ENCODE data around the gene CDH22. TPM values are rescaled to one million over a fixed set of nuclear protein-coding genes. Genes with fewer than 3 reads are reported as not detected.

The CDH22 gene
- total and polyA plus RNA-seq, 10 donors, result not detected

DNA sequence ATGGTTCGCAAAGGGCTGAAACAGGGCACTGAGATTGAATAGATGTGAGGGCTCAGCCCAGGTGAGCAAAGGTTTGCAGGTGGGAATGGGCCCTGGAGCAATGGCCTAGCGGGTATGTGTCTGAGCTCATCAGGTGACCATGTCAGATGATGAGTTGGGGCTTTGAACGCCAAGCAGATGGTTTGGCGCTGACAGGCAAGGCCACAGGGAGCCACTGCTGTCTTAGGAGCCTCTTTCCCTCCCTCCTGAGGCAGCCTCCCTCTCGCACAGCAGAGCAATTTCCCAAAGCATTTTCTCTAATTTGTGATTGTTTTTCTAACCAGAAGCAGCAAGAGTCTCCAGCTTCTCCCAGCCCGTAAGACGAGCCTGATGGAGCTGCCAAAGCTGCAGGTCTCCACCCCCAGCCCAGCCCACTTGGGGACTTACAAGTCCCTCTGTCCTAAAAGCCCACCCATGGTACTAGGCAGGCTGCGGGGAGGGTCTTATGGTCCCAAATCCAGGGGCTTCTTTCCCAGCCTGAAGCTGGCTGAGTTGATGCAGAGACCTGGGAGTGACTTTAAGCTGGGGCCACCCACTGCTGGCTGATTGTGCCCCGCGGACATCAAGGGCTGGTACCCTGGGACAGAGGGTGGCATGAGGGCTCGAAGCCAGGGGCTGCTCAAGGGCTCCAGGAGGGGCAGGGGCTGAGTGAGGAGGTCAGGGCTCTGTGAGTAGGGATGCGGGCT lies 11.6 kb downstream of the CDH22 start:
- H3K9me3 ChIP-seq, result no peaks in the 10 kb centered on the region
- H3K27ac ChIP-seq, result no peak overlapping the region
- H3K36me3 ChIP-seq, result no peaks in the 10 kb centered on the region
- DNase-seq, result peak; percentile 32
- peaks cover 0 to 85% (median 13%) of the 10 kb centered on the region in 7 donors for H3K27me3 ChIP-seq (replicated peaks in 1 of 7)
- intact Hi-C loops (cut with DNase I; ENCODE audit: low total_unique reads), result no loop called here
- TF ChIP-seq POLR2AphosphoS5 (IDR thresholded peaks at IDR 0.05), result no peak
- TF ChIP-seq POLR2A (IDR thresholded peaks at IDR 0.05), result no peak
- no peak for TF ChIP-seq CTCF (IDR thresholded peaks at IDR 0.05 in 8 of 11, conservative IDR thresholded peaks at IDR 0.05 in 3 of 11)
- no peak overlapping the region for H3K4me3 ChIP-seq
- WGBS, 5 donors, result 61 to 66% (median 64%) methylated on average over 11 to 12 of the region's 12 CpGs
- H3K4me1 ChIP-seq, result no peaks in the 10 kb centered on the region

GRCh38 chr20:46293084-46293483 lies 15.2 kb downstream of the CDH22 start:
- TF ChIP-seq CTCF (IDR thresholded peaks at IDR 0.05 in 8 of 11, conservative IDR thresholded peaks at IDR 0.05 in 3 of 11) (no peak), POLR2A (IDR thresholded peaks at IDR 0.05) (no peak), POLR2AphosphoS5 (IDR thresholded peaks at IDR 0.05) (no peak)
- no peaks in the 10 kb centered on the region for H3K4me1 ChIP-seq
- peak; percentile 22 for DNase-seq
- no peak overlapping the region for H3K27ac ChIP-seq
- intact Hi-C loops (cut with DNase I; ENCODE audit: low total_unique reads), result no loop called here
- peaks cover 0 to 73% (median 13%) of the 10 kb centered on the region in 7 donors for H3K27me3 ChIP-seq (replicated peaks in 1 of 7)
- no peaks in the 10 kb centered on the region for H3K9me3 ChIP-seq
- WGBS, 5 donors, result 25 to 32% (median 27%) methylated on average over 3 of the region's 3 CpGs
- no peak overlapping the region for H3K4me3 ChIP-seq
- H3K36me3 ChIP-seq, result no peaks in the 10 kb centered on the region

DNA sequence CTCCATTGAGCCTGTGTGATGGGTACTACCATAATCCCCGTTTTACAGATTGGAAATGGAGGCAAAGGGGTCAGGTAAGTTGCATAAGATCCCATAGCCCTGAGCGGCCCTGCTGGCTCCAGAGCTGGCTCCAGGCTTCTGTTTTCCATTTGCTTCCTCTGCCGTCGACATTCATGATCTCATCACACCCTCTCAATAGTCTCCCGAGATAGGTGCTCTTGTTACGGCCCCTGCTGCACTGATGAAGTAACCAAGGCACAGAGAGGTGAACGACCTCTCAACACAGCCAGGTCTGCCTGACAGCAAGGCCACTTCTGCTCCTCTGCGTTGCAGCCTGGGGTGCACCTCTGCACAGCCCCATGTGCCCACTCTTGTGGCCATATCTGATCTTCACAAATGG lies 16.9 kb downstream of the CDH22 start:
- Histone ChIP-seq H3K9me3 (no peaks in the 10 kb centered on the region), H3K36me3 (no peaks in the 10 kb centered on the region), H3K4me3 (no peak overlapping the region), H3K27ac (no peak overlapping the region), H3K4me1 (no peaks in the 10 kb centered on the region), H3K27me3 (replicated peaks in 1 of 7) (peaks cover 0 to 67% (median 15%) of the 10 kb centered on the region in 7 donors)
- intact Hi-C loops (cut with DNase I; ENCODE audit: low total_unique reads), result no loop called here
- 48 to 55% (median 51%) methylated on average over 7 to 8 of the region's 8 CpGs for WGBS, 5 donors
- TF ChIP-seq POLR2AphosphoS5 (IDR thresholded peaks at IDR 0.05) (no peak), POLR2A (IDR thresholded peaks at IDR 0.05) (no peak), CTCF (IDR thresholded peaks at IDR 0.05 in 8 of 11, conservative IDR thresholded peaks at IDR 0.05 in 3 of 11) (no peak)
- DNase-seq, result peak; percentile 32

- no peaks in the 10 kb centered on the region for H3K4me1 ChIP-seq
- no peak overlapping the region for H3K4me3 ChIP-seq
- H3K9me3 ChIP-seq, result no peaks in the 10 kb centered on the region
- no peak overlapping the region for H3K27ac ChIP-seq
- TF ChIP-seq POLR2A (IDR thresholded peaks at IDR 0.05) (no peak), CTCF (IDR thresholded peaks at IDR 0.05 in 8 of 11, conservative IDR thresholded peaks at IDR 0.05 in 3 of 11) (no peak), POLR2AphosphoS5 (IDR thresholded peaks at IDR 0.05) (no peak)
- intact Hi-C loops (cut with DNase I; ENCODE audit: low total_unique reads), result no loop called here
- peaks cover 0 to 67% (median 18%) of the 10 kb centered on the region in 7 donors for H3K27me3 ChIP-seq (replicated peaks in 1 of 7)
- WGBS, 5 donors, result 65 to 83% (median 71%) methylated on average over 5 of the region's 5 CpGs
- no peak for DNase-seq
- no peaks in the 10 kb centered on the region for H3K36me3 ChIP-seq
Observed at GRCh38 chr20:46289432-46289831, 18.9 kb downstream of the CDH22 start.

Data from spleen (tissue), 11 donors.